Ectodermal cell (in vitro differentiated cells): ENCODE measurements around the gene ARL8A. TPM values are rescaled to one million over a fixed set of nuclear protein-coding genes. Genes with fewer than 3 reads are reported as not detected.
"Not testable (repeated sequence)": the region's sequence is repeated elsewhere in the genome, so short reads cannot be mapped to it uniquely, and the experiment has no call there.

Source experiments
- H3K27ac ChIP-seq: 2 replicates; pipeline ENCODE4 v1.7.0; 2013; ENCODE audit warnings: mild to moderate bottlenecking, low read depth, low read length; ENCODE audit not compliant: insufficient read depth, poor library complexity, severe bottlenecking
- H3K27me3 ChIP-seq: 2 replicates; pipeline ENCODE4 v1.7.0; 2013; ENCODE audit warnings: mild to moderate bottlenecking, low read length; ENCODE audit not compliant: insufficient read depth, control insufficient read depth, poor library complexity, severe bottlenecking
- H3K36me3 ChIP-seq: one replicate; pipeline ENCODE4 v1.7.0; 2013; ENCODE audit warnings: low read length; ENCODE audit not compliant: control insufficient read depth, insufficient read depth
- H3K4me1 ChIP-seq: one replicate; pipeline ENCODE4 v1.7.0; 2013; ENCODE audit warnings: low read length; ENCODE audit not compliant: control insufficient read depth, insufficient read depth
- H3K4me3 ChIP-seq: 2 replicates; pipeline ENCODE4 v1.7.0; 2013; ENCODE audit warnings: low read depth, low read length, control low read depth; ENCODE audit not compliant: insufficient read depth
- H3K9me3 ChIP-seq: 2 replicates; pipeline ENCODE4 v1.7.0; 2013; ENCODE audit warnings: mild to moderate bottlenecking, low read length, moderate library complexity; ENCODE audit not compliant: control insufficient read depth
- WGBS, 2 experiments: methylation state at CpG; one replicate each; pipeline ENCODE4 v1.1.7; 2013; ENCODE audit warnings: missing lambda C conversion rate in 2 of 2; 5-methylcytosine and 5-hydroxymethylcytosine counted together
- polyA plus RNA-seq, 4 experiments: library from polyadenylated mRNA; stranded (reverse); fragments of 50-300 nt; gene quantifications; one replicate each; pipeline ENCODE4 v1.2.3, GENCODE V29; 2013

ARL8A gene
- polyA plus RNA-seq (2013, experiment 1 of 4), result 32.2 TPM
- polyA plus RNA-seq (2013, experiment 2 of 4), result 33.4 TPM
- 33.8 TPM for polyA plus RNA-seq (2013, experiment 3 of 4)
- 41.1 TPM for polyA plus RNA-seq (2013, experiment 4 of 4)

DNA sequence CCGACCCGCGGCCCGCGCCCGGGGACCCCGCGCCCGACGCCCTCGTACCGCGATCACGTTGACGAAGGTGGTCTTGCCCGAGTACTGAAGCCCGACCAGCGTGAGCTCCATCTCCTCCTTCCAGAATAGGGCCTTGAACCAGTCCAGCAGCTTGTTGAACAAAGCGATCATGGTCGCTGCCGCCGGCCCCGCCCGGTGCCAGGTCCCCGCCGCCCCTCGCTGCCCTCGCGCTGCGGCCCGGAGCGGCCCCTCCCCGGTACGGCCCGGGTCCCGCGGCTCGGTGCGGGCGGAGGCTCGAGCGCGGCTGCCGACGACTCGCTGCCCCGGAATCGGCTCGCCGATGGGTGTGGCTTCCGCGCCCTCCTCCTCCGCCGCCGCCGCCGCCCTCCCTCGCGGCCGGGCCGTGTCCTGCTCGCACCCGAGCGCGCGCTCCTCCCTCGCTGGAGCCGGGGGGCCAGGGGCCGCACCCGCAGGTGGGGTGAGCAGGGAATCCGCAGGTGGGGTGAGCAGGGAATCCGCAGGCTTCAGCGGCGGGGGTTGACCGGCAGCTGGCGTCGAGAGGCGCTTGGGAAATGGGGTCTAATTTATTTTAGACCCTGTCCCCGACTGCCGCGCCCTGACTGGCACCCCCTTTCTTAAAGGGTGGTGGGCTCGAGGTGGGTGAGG is at the start of gene ARL8A:
Gene ARL8A, minus strand, starts transcription at position 336 of the 666 bp plus-strand sequence. Its CDS starts 165 bp downstream, at position 171.
- Histone ChIP-seq H3K27ac (no peak within 1 kb of the TSS), H3K9me3 (no peaks in the 10 kb centered on the region), H3K27me3 (peaks cover 9% of the 10 kb centered on the region), H3K36me3 (no peaks in the 10 kb centered on the region), H3K4me1 (peaks cover 6% of the 10 kb centered on the region), H3K4me3 (peak within 1 kb of the TSS; percentile 65)
- WGBS, 2 experiments, result 0 to 1% methylated on average over 82 of the region's 82 CpGs

DNA sequence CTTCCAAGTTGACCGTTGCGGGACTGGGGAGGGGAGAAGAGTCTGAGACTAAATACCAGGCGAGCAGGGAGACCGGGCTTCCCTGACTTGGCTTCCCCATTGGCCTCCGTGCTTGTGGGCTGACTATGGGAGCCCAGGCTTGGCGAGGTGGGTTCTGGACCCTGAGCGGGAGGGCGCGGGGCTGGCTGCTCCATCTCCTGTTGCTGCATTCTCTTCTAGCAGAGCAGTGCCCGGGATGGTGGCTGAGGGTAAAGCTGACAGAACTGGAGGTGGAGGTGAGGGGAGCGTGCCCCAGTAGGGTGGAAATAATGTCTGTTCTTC is 49.8 kb upstream of the ARL8A start:
- Histone ChIP-seq H3K9me3 (no peaks in the 10 kb centered on the region), H3K4me1 (peaks cover 10% of the 10 kb centered on the region), H3K36me3 (no peaks in the 10 kb centered on the region), H3K27ac (no peak overlapping the region), H3K4me3 (no peak overlapping the region), H3K27me3 (peaks cover 38% of the 10 kb centered on the region)
- 69 to 76% methylated on average over 11 of the region's 11 CpGs for WGBS, 2 experiments

DNA sequence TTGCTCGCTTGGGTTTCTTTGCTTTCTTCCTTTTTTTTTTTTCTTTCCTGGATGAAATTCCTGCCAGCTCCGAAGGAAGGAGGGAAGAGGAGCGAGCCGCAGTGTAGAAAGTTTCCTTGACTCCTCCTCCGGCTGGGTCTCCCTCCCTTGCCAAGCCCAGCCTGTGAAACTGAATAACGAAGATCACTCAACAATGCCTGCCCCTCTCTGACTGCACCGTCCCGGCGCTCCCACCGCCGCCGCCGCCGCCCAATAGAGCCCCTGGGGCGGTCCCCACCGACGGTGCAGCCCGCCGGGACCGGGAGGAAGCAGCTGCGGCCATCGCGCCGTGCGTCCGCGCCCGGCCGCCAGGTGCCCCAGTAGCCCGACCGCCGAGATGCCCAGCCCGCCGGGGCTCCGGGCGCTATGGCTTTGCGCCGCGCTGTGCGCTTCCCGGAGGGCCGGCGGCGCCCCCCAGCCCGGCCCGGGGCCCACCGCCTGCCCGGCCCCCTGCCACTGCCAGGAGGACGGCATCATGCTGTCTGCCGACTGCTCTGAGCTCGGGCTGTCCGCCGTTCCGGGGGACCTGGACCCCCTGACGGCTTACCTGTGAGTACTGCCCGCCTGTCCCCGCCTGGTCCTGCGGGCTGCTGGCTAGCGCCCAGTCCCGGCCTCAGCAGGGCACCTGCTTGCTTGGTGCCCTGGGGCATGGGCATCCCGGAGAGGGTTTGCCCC is 49.2 kb upstream of the ARL8A start, which contains the start of gene LGR6:
Gene LGR6, plus strand, starts transcription at position 186 of the 714 bp plus-strand sequence. Its CDS starts 191 bp downstream, at position 377.
- H3K4me3 ChIP-seq, result peak within 1 kb of the TSS; percentile 1

DNA sequence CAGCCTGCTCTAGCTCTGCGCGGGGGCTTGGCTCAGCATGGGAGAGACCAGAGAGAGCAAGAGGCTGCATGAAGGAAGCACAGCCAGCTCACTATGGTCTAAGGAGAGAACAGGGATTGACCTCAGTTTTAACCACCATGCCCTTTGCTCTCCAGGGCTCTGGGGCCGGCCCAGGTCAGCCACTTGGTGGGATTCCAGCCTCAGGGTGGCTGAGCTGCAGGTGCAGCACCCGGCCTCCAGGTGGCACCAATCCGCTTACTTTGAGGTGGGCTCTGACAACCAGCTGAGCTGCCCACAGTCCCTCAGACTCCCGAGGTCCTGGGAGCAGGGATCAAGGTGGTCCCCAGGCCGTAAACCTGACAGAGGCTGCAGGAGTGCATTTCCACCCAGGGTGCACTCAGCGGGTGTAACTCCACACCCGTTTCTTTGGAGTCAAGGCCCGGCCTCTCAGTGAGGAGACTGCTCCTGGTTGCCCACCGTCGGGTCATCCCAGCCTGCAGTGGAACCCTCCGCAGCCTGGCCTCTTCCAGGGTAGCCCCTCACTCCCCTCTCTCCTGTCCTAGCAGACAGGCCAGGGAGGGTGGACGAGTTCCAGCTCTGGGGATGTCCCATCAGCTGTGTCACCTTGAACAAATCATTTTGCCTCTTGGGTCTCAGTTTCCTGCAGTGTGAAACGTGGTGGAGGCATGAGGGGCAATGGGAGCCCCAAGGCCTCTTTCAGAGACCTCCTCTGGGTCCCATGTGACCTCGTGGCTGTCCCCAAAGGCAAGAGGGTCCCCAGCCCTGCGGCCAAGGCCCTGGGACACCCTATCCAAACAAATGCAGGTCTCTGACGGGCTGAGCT is 48.5 kb upstream of the ARL8A start:
- Histone ChIP-seq H3K4me1 (peaks cover 10% of the 10 kb centered on the region), H3K9me3 (no peaks in the 10 kb centered on the region), H3K4me3 (no peak overlapping the region), H3K27me3 (peaks cover 38% of the 10 kb centered on the region), H3K27ac (no peak overlapping the region), H3K36me3 (no peaks in the 10 kb centered on the region)
- 42 to 44% methylated on average over 18 of the region's 18 CpGs for WGBS, 2 experiments

More for the DNA sequence above, 49.2 kb upstream of the ARL8A start, which contains the start of gene LGR6:
- Histone ChIP-seq H3K27me3 (peaks cover 38% of the 10 kb centered on the region), H3K27ac (no peak within 1 kb of the TSS), H3K4me1 (peaks cover 10% of the 10 kb centered on the region), H3K9me3 (no peaks in the 10 kb centered on the region), H3K36me3 (no peaks in the 10 kb centered on the region)
- 6% methylated on average over 61 of the region's 61 CpGs for WGBS, 2 experiments

DNA sequence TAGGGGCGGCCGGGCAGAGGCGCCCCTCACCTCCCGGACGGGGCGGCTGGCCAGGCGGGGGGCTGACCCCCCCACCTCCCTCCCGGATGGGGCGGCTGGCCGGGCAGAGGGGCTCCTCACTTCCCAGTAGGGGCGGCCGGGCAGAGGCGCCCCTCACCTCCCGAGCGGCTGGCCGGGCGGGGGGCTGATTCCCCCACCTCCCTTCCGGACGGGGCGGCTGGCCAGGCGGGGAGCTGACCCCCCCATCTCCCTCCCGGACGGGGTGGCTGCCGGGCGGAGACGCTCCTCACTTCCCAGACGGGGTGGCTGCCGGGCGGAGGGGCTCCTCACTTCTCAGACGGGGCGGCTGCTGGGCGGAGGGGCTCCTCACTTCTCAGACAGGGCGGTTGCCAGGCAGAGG is 46.9 kb upstream of the ARL8A start:
- not testable (repeated sequence) for H3K4me3 ChIP-seq, H3K9me3 ChIP-seq, H3K36me3 ChIP-seq, H3K4me1 ChIP-seq, H3K27ac ChIP-seq
- H3K27me3 ChIP-seq, result peaks cover 36% of the 10 kb centered on the region
- 94 to 96% methylated on average over 16 to 24 of the region's 33 CpGs for WGBS, 2 experiments

DNA sequence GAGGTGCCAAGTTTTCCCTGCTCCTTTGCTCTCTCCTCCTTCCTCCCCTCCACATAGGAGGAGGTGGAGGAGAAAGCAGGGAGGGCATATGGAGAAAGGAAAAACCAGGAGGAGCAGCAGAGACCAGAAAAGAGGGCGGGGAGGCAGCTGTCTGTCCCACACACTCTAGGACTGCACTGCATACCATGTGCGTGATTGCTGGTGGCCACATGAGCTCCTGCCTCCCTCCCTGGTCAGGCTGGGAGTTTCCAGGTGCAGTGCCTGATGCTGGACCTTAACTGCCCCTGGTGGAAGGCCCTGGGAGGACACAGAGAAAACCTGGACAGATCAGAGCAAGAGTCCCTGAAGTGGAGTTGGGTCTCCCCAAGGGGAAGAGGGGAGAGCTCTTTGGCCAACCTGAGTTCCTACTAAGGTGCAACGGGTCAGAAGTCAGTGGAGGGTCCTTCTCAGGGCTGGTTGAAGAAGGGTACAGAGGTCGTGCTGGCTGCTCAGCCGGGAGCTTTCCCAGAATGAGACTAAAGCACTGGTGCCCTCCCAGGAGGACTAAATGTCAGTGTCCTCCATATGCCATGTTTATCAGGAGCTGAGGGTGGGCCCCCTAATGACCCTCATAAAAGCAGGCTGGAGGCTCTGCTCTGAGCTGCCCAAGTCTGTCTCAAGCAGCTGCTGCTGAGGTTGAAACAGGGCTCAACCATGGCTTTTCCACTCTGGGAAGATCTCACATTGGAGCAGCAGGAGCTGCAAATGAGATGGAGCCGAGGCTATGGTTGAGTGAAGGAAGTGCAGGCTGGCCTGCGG is 45.6 kb upstream of the ARL8A start:
- Histone ChIP-seq H3K4me1 (peaks cover 11% of the 10 kb centered on the region), H3K4me3 (no peak overlapping the region), H3K27me3 (peaks cover 26% of the 10 kb centered on the region), H3K9me3 (no peaks in the 10 kb centered on the region), H3K36me3 (no peaks in the 10 kb centered on the region), H3K27ac (no peak overlapping the region)
- 90 to 93% methylated on average over 7 of the region's 7 CpGs for WGBS, 2 experiments

DNA sequence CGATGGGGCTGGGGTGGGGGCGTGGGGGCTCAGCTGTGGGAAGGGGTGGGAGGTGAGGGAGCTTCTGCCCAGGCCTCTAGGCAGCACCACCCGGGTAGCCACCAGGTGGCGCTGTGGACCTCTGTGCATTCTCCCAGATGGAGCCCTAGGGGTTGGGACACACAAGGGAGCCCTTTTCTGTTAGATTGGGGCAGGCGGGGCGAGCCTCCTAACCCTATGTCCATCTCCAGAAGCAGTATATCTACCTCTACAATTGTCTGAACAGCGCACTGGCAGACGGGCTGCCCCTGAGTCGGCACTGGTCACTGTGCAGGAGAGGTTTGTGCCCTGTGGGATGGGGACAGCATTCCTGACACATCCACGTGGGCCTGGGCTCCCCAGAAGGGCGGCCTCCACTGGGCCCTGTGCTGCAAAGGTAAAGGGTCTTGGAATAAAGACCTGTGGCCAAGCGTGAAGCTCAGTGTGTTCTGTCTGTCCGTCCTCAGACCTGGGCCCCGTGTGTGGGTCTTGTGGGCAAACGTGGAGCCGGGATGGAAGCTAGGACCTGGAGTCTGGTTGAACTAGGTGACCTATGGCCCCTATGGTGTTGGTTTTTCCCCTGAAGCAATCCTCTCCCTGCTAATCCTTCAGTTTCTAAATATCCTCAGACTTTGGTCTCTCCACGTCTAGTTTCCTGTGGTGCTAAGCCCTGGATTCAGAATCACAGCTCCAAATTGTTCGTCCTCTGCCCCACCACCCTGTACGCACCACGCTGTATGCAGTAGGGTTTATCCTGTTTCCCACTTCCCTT is 44.7 kb upstream of the ARL8A start:
- Histone ChIP-seq H3K4me3 (no peak overlapping the region), H3K27ac (no peak overlapping the region), H3K4me1 (peaks cover 12% of the 10 kb centered on the region), H3K9me3 (no peaks in the 10 kb centered on the region), H3K27me3 (peaks cover 17% of the 10 kb centered on the region), H3K36me3 (no peaks in the 10 kb centered on the region)
- WGBS, 2 experiments, result 61 to 65% methylated on average over 20 of the region's 20 CpGs

DNA sequence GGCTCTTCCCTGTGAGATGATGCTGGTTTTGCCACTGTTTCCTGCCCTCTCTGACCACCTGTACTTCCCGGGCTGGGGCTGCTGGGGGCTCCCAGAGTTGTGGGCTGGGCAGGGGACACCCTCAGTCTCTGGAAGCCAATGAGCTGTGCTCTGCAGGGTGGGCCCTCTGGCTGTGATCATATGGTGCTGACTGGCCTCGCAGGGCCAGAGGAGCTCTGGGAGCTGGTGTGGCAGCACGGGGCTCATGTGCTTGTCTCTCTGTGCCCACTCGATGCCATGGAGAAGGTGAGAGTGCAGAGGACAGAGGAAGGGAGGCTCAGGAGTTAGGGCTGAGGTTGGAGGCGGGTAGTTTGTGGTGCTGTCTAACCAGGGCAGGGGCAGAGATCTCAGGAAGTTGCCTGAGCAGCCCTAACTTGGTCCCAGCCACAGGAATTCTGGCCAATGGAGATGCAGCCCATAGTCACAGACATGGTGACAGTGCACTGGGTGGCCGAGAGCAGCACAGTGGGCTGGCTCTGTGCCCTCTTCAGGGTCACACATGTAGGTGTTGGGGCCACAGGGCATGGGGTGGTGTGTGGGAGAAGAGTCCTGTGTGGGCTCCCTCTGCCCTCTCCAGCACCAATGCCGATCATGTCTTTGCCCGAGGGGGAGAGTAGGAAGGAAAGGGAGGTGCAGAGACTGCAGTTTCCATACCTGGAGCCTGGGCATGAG is 43.3 kb upstream of the ARL8A start:
- H3K9me3 ChIP-seq, result no peaks in the 10 kb centered on the region
- H3K4me1 ChIP-seq, result peaks cover 4% of the 10 kb centered on the region
- H3K4me3 ChIP-seq, result no peak overlapping the region
- peaks cover 4% of the 10 kb centered on the region for H3K27me3 ChIP-seq
- no peaks in the 10 kb centered on the region for H3K36me3 ChIP-seq
- H3K27ac ChIP-seq, result no peak overlapping the region
- 85 to 91% methylated on average over 8 of the region's 8 CpGs for WGBS, 2 experiments
